NCI-H1694 treated with DMSO at 0.1 percent for 48 hours (cell line): ENCODE measurements around the gene GJD4.

ENCODE experiments used
- DNase-seq: peaks from one replicate; lab custom pipeline; 2025; lab: John Stamatoyannopoulos, UW

GJD4 gene

GRCh38 chr10:35657621-35658020, 52.5 kb downstream of the GJD4 start:
- DNase-seq, result no peak
